GM18526 (cell line): Measurements from ENCODE around the gene METAP1.

ENCODE experiments used
- POLR2A ChIP-seq: IDR thresholded peaks from 3 replicates; pipeline ENCODE4 v1.6.1; 2011; ENCODE audit not compliant: insufficient read length; ENCODE audit errors: extremely low read depth

The METAP1 gene

GRCh38 chr4:99027304-99027703 lies 31.8 kb downstream of the METAP1 start:
- no peak for TF ChIP-seq POLR2A

GRCh38 chr4:99028187-99028586 lies 32.7 kb downstream of the METAP1 start:
- TF ChIP-seq POLR2A = no peak

DNA sequence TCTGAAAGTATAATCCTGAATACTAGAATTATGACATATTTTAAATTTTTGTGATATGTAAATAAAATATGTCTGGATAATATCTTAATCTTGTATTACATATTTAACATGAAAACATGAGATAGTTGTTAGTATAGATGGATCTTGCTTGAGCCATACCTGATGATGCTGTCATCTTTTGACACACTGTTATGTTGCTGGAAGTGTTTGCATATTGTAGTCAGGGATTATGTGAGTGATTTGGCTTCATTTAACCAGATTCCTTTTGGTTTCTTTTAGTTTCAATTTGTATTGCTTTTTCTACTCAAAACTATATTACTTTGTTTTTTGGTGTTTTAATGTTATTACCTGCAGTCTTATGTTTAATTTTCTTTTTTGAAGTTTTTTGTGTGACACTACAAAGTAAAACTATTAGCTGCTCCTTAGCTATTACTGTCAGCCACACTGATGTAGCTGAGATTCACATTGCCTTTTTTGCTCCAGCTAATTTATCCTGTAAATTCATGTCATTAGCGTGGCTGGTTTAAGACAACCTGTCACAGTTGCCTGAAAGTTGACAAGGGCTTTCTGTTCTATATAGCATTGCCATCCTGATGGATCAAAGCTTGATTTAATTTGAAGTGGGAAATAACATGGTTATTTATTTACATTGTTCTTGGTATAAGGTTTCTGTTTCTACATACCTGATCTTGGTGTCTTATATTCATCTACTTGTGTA lies 33.7 kb downstream of the METAP1 start:
- TF ChIP-seq POLR2A = no peak

DNA sequence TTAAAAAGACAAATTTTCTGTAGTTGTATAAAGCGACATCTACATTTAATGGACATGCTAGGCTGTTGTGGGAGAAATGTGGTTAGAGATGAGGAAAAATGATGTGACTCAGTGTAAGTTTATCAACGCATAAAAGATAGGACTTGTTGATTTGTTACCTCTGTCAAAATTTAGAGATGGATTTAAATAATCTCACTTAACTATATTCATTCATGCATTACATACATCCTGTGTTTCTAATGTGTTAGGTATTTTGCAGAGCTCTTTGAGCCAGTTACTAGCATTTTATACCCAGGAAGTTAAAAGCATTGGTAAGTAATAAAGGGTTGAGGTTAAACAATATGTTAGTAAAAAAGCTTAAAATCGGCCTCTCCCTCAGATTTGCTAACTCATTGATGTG lies 34.3 kb downstream of the METAP1 start:
- TF ChIP-seq POLR2A = no peak

GRCh38 chr4:99033956-99034355 lies 38.4 kb downstream of the METAP1 start:
- TF ChIP-seq POLR2A = no peak

GRCh38 chr4:99038213-99038612 lies 42.7 kb downstream of the METAP1 start:
- no peak for TF ChIP-seq POLR2A

GRCh38 chr4:99043346-99043745 lies 47.8 kb downstream of the METAP1 start:
- no peak for TF ChIP-seq POLR2A

DNA sequence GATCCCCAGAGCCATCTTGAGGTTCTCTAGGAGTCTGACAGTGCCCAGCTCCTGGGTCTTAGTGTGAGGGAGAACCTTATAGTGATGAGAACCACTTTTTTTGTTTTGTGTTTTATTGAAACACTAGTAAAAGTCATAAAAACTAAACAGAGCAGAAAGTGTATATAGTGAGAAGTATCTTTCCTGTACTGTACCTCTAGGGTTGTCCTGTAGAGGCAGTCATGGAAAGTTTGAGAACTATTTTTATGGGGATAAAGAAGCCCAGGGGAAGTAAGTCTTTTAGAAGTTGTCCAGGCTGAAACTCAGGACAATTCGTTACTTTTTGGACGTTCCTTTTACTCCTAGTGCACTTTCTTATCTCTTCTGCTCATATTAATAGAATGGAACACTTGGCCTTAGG lies 52.2 kb downstream of the METAP1 start:
- no peak for TF ChIP-seq POLR2A

DNA sequence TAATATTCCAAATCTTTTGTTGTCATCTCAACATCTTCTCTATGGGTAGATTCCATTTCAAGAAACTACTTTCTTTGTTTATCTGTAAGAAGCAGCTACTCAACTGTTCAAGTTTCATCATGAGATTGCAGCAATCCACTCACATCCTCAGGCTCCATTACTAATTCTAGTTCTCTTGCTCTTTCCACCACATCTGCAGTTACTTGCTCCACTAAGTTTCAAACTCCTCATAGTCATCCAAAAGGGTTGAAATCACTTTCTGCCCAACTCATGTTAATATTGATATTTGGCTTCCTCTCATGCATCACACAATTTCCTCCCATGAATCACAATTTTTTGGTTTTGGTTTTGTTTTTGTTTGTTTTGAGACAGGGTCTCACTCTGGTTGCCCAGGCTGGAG lies 57.4 kb downstream of the METAP1 start:
- TF ChIP-seq POLR2A = no peak

DNA sequence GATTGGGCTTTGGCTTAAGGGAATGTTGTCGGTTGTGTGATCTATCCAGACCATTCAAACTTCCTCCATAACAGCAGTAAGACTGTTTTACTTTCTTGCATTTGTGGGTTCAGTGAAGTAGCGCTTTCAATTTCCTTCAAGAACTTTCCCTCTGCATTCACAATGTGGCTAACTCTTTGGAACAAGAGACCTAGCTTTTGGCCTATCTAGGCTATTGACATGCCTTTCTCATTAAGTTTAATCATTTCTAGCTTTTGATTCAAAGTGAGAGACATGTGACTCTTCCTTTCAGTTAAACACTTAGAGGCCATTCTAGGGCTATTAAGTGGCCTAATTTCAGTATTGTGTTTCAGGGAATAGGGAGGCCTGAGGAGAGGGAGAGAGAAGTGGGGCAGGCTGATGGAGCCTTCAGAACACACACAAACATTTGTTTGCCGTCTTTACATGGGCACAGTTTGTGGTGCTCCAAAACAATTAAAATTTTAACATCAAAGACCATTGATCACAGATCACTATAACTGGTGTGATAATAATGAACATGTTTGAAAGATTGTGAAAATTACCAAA lies 59.0 kb downstream of the METAP1 start:
- no peak for TF ChIP-seq POLR2A

- no peak for TF ChIP-seq POLR2A
These were observed 62.7 kb downstream of the METAP1 start for GRCh38 chr4:99058228-99058627.

- no peak for TF ChIP-seq POLR2A
These were observed 64.0 kb downstream of the METAP1 start for GRCh38 chr4:99059550-99059949.

DNA sequence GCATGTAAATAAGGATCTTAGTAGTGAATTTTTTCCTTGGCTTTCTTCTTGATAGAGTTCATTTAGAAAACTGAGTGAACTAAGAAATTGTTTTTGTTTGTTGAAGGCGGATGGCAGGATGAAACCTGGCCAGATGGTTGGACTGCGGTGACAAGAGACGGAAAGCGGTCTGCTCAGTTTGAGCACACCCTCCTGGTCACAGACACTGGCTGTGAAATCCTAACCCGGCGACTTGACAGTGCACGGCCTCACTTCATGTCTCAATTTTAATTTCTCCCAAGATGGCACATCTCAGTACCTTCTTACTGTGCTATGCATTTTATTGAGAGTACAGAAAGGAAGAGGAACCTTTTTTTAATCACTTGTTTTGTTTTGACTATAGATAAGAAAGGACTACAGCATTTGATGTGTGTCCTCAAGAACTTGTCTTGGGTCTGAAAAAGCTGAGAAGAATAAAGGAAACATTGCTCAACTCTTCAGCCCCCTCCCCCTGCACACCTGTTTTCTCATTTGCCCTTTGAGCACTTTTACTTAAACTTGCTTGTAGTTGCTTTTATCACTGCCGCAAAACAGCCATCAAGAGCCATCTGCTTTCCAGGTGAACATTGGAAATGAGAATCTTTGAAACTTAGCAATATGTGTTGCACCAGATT lies 65.7 kb downstream of the METAP1 start:
- TF ChIP-seq POLR2A = no peak

DNA sequence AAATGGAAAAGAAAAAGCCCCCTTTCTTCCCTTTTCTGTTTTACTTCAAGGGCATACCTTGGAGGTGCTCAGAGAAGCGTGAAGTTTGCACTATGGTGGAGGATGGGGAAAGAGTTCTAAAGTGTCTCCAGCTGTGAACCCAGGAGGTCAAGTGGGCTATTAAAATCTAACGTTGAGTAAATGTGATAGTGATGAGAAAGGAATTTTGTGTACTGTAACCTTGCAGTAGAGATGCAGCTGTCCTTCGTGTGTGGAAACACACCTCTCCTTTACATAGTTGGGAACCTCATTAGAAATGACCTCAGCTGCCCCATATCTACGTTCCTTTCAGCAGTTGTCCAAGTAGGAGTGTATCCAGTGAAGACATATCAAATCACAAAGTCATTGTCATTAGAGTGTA lies 66.6 kb downstream of the METAP1 start:
- TF ChIP-seq POLR2A = no peak

- TF ChIP-seq POLR2A = no peak
These were observed 72.1 kb downstream of the METAP1 start for GRCh38 chr4:99067617-99068016.

DNA sequence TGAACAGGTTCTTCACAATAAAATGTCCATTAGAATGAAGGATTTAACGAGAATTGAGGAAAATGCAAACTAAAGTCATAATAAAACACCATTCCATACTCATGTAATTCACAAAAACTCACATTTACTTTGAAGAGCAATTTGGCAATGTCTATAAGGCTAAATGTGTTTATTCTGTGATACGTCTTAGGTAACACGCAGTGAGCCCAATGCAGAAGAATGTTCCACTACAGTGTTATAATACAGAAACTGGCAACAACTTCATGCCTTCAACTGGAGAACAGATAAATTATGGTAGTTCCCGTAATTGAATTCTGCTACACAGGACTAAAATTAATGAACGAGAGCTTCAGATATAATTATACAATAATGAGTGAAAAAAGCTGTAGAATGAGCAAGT lies 75.6 kb downstream of the METAP1 start:
- no peak for TF ChIP-seq POLR2A
